GM19467 (cell line): ENCODE results near the gene EXOC4.
"Not testable (repeated sequence)": the region's sequence is repeated elsewhere in the genome, so short reads cannot be mapped to it uniquely, and the experiment has no call there.

Experiments used
- ATAC-seq: cut with Tn5 transposase; IDR thresholded peaks from one replicate; pipeline ENCODE4 v1.9.1; 2021; ENCODE audit warnings: mild to moderate bottlenecking, moderate library complexity; ENCODE audit not compliant: unreplicated experiment

The EXOC4 gene

DNA sequence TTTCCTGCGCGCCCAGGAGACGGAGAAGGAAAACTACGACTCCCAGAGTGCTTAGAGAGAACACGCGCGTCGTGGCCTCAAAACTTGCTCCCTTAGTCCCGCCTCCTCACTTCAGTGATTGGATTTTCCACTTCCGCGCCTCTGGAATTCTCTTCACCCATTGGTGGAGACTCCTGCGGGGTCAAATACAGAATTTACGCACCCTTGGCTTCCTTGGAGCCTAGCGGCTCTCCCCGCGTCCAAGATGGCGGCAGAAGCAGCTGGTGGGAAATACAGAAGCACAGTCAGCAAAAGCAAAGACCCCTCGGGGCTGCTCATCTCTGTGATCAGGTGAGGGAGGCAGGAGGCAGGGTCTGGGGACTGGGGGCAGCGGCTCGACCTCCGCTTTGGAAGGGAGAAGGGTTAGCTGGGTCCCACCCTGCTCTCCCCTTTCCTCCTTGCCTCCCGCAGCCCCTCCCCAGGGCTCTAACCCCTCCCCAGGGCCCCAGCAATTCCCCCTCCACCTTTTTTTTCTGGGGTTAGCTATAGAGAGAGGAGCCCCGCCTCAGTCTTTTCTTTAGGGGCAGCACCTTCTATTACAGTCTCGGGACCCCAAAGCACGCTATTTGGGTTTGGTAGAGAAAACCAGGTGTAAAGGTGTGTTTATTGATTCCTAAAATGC is at the start of gene EXOC4:
Gene EXOC4, plus strand, starts transcription at position 221 of the 661 bp plus-strand sequence.
- peak; percentile 99 for ATAC-seq

DNA sequence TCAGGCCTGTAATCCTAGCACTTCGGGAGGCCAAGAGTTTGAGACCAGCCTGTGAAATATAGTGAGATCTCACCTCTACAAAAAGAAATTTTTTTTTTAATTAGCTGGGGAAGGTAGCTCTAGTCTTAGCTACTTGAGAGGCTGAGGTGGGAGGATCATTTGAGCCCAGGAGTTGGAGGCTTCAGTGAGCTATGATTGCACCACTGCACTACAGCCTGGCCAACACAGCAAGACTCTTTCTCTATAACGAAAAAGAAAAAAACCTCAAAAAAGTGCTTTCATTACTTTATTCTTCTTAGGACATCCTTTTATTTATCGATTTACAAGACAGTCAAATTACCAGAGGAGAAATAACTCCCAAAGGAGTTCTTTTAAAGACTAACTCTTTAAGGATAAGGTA is 49.4 kb upstream of the EXOC4 start:
- ATAC-seq, result no peak

DNA sequence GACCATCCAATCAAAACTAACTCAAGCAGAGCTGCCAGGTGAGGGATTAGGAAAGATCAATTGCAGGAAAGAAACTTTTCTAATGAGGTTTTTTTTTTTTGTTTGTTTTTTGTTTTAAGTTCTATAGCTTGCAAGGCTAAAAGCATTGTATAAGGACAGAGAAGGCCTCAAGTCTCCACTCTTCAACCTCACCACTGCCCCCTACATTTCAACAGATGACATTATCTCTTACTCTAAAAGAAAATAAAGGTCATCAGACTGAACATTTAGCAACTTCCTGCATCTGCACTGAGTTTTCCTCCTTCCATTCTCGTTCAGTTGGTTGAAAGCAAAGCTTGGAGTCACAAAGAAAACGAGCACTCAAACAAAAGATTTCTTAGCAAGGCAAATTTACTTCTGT is 45.2 kb upstream of the EXOC4 start:
- ATAC-seq, result no peak

DNA sequence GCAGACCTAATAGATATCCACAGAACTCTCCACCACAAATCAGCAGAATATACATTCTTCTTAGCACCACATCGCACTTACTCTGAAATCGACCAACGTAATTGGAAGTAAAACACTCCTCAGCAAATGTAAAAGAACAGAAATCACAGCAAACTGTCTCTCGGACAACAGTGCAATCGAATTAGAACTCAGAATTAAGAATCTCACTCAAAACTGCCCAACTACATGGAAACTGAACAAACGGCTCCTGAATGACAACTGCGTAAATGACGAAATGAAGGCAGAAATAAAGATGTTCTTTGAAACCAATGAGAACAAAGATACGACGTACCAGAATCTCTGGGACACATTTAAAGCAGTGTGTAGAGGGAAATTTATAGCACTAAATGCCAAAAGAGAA is 42.1 kb upstream of the EXOC4 start:
- not testable (repeated sequence) for ATAC-seq

DNA sequence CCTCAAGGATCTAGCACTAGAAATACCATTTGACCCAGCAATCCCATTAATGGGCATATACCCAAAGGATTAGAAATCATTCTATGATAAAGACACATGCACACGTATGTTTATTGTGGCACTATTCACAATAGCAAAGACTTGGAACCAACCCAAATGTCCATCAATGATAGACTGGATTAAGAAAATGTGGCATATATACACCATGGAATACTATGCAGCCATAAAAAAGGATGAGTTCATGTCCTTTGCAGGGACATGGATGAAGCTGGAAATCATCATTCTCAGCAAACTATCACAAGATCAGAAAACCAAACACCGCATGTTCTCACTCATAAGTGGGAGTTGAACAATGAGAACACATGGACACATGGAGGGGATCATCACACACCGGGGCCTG is 39.1 kb upstream of the EXOC4 start:
- not testable (repeated sequence) for ATAC-seq

DNA sequence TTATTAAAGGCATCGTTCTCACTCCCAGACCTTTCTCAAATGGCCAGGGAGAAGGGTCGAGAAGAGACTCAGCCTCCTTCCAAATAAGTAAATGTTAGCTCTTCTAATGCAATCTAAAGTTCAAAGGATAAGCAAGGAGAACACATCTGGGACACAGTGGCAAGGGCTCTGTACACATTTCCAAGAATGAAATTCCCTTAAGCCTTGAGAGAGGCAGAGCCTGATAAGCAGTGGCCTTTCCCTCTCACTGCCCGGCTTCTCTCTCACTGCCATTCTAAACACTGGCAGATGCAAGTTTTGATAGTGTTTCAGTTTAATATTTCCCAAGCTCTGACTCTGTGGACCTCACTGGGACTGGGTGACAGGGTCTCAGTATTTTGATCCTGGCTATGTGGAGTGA is 35.1 kb upstream of the EXOC4 start:
- no peak for ATAC-seq

DNA sequence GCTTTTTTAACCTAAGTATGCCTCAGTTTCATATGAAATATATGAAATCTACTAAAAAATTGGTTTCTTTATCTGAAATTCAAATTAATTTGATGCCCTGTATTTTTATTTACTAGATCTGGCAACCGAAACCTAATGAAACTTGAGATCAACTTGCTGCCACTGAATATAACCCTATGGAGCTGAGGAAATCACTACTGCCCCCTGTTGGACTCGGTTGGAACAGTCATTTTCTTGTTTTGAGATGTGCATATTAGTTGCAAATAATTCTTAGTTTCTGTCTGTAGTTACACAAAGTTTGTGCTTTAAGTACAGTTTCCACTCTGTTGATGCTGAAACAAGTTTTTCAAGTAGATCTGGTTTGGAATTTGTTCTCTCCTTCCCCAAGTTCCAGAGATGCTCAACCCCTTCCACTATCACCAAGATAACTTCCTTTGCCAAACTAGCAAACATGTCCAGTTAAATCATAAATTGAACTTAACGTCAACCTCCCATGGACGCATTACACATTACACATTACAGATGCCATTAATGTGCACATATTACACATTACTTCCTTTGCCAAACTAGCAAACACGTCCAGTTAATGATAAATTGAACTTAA is 22.2 kb upstream of the EXOC4 start:
- ATAC-seq, result no peak

DNA sequence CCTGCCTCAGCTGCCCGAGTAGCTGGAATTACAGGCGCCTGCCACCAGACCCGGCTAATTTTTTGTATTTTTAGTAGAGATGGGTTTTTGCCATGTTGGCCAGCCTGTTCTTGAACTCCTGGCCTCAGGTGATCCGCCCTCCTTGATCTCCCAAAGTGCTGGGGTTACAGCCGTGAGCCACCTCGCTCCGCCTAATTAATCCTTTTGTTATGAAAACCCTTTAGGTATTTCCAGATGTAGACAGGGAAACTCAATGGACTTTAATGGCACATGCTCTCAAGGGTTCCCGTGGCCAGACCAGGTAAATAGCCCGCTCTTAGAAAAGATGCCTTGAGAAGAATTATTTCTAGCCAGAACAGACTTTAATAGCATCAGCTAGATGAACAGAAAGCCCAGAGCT is 19.7 kb upstream of the EXOC4 start:
- no peak for ATAC-seq

DNA sequence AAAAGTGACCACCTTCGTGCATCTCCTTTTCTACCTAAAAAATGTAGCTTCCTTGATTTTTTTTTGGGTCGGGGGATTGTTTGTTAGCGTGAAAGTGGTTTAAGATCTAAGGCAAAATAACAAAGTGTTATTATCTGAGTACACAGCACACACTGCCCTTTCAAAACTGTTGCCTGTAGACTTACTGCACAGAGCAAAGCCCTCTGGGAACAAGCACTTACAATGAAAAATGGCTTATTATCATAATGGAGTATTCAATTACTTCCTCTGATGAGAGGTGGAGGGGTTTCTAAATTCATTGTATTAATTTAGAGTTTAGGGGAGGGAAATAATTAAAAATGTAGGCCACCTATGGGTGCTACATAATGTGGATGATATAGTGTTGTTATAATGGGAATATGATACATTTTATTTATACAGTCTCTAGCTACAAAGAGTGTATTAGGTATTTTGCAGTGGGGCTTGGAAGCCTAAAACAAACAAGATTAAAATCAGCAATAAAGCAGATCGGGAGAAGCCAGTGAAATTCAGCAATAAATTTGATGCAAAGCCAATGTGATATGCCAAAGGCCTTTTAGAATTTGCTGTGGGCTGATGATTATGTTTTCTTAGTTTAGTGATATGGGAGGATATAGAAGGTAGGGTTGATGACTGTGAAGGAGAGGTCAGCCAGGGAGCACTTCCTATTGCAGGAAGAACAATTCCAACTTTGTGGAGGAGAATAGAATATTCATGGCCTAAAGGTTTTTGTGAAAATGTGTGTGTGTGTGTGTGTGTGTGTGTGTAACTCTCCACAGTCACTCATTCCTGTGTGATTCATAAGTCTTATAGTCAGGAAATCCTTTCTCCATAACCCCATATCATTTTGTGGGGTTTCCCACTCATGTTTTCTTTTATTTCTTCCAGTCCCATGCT is 17.7 kb upstream of the EXOC4 start:
- ATAC-seq, result no peak

DNA sequence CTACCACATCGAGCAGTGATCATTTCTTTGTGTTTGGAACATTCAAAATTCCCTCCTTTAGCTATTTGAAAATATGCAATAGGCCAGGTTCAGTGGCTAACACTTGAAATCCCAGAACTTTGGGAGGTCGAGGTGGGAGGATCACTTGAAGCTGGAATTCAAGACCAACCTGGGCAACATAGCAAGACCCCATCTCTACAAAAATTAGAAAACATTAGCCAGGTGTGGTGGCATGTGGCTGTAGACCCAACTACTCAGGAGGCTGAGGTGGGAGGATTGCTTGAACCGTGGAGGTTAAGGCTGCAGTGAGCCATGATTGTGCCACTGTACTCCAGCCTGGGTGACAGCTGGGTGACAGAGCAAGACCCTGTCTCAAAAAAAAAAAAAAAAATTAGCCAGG is 15.3 kb upstream of the EXOC4 start:
- no peak for ATAC-seq

DNA sequence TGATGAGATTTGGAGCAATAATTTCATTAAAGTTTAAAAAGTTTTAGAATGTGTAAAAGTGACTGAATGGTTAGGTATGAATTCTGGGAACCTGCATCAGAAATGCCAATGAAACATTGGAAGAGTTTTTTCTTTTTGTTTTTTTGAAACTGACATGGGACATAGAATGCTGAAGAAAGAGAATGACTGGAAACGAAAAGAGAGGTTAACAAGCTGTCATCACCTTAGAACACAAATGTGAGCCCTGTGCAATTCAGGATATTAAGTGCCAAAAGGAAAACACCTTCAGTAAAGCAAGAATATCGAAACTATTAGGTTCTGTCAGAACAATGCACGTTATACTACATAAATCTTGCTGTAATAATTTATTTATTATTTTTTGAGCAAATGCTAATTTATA is 12.6 kb upstream of the EXOC4 start:
- no peak for ATAC-seq

DNA sequence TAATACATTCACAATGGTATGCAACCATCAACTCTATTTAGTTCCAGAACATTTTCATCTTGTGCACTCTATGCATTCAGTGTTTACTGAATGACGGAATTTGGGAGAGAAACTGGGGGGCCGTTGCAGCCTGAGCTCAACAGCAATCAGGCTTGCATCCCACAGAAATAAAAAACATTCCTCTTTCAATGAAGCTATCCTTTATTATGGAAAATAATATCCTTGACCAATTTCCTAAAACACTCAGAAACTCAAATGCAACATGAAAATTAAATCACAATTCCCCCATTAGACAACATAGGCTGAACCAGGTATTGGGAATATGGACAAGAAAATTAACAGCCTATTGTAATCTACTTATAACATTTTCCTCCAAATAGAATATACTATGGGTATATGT is 6.3 kb upstream of the EXOC4 start:
- ATAC-seq, result no peak

DNA sequence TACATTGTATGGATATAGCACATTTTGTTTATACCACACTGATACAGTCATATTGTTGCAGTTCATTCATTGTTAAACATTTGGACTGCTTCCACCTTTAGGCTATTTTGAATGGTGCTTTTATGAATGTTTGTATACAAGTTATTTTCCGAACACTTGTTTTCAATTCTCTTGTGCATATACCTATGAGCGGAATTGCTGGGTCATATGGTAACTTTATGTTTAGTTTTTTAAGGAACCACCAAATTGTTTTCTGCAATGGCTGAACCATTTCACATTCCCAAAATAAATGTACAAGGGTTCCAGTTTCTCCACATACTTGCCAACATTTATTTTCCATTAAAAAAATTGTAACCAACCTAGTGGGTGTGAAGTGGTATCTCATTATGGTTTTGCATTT is 4.0 kb upstream of the EXOC4 start:
- no peak for ATAC-seq

DNA sequence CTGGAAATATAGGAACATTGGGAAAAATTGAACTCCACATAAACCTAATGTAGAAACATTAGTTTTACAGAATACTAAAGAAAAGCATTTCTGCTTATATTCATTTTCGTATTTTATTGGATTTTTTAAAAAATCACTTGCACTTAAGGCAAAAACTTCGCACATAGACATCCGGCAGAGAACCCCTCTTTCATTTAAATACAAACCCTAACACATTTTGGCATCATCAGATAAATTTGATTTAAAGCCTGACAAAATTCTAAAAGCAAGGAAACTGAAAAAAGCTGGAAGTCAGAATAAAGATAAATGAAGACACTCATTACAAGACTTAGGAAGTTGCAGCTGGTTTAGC is 396 bp upstream of the EXOC4 start:
- ATAC-seq, result no peak

DNA sequence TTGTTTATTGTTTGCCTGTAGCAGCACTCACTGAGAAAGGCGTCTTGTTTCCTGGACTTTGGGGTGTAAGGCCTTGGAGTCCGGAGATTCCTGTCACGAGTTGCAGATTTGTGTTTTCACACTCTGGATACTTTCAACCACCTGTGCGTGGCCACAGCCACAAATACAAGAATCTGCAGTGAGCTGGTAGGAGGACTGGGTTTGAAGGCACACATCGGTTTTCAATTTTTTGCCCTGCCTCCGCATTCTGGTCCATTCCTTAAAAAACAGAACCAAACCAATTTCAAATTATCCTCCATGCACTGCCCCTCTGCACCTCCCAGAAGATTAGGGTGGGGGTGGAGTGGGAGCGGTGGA is 619 bp downstream of the EXOC4 start:
- no peak for ATAC-seq

DNA sequence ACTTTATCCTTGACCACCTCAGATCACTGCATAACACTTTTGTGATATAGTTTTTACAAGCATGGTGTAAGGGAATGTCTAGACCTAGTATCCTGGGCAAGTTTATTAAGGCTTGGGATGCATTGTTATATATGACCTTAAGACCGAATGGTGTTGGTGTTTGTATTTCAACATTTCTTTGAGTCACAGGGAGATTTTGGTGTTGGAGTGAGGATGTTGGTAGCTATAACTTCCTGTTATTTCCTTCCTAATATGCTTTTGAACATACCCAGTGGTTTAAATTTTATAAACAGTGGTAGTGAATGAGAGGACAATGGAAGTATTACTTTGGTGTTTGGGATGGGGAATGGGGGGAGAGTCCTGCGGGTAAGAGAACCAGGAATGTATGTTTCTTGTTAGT is 2.6 kb downstream of the EXOC4 start:
- ATAC-seq, result no peak

DNA sequence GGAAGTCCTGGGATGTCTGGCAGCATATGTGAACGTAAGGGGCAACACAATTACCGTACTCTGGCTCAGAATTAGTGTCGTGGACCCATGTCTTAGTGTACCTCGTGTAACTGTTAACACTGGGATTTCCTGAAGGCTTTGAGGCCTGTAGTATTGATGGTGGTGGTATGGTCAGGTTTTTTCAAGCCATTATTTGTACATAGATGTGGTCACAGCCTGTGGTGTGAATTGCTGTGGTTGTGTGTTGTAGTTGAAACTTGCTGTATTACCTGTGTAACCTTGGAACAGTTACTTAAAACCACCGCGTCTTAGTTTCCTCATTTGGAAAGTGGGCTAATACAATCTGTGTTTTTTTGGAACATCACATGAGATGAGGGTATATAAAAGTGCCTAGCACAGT is 5.3 kb downstream of the EXOC4 start:
- ATAC-seq, result no peak

DNA sequence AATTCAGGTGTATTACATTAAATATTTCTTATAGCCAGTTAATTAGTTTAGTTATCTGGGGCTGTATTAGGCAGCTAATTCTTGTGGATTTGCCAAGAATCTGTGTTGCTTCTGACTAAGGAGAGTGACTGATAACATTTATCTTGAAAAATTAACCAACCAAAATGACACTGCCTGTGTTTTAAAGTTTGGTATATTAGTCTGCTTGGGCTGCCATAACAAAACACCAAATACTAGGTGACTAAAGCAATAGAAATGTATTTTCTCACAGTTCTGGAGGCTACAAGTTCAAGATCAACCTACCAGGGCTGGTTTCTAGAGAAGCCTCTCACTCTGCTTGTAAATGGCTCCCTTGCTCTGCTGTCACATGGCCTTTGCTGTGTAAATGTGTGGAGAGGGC is 12.9 kb downstream of the EXOC4 start:
- no peak for ATAC-seq

DNA sequence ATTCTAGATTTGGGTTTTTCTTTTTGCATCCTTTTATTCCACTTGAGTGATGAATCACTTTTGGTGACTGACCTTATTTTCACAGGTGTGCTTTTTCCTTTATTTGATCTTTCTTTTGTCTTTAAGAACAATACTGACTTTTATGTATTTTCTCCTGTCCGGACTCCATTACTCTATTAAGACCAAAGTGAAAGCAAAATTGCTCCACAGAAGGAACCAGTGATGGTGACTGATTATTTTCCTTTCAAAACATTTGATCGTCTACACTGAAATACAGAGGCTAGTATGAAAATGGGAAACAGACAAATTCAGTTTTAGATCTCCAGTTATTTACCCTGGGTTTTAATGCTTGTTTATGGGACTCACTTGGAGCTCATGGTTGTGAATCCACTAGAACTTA is 15.5 kb downstream of the EXOC4 start:
- no peak for ATAC-seq

DNA sequence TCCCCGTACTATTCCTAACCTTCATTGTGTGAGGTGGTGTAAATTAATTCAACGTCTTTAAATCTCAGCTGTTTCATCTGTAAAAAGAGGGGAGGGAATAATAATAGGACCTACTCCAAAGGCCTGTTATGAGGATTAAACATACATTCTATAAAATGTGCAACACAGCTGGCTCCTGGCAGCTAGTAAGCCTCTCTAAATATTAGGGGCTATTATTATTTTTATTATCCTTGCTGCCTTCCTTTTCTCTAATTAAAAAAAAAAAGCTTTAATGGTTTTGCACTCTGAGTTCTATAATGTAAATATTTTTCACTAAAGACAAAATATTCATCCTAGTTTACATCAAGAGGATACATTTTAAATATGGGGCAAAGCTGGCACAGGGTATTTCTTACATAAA is 19.5 kb downstream of the EXOC4 start:
- no peak for ATAC-seq

DNA sequence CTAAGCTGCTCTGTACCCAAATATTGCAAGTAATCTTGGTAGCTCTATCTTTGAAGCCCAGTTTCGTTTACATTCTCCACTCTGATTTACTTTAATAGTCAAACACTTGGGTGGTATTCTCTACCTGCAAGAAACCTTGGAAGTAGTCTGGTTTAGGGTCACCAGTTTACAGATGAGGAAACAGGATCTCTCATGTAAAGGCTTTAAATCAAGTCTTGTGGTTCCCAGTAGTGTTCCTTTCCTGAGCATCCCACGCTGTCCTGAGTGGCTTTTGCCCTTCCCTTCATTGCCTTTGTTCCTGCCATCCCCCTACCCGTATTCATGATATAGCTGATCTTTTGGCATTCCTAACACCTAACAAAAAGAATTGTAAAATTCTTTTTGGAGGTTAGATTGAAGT is 20.3 kb downstream of the EXOC4 start:
- no peak for ATAC-seq

DNA sequence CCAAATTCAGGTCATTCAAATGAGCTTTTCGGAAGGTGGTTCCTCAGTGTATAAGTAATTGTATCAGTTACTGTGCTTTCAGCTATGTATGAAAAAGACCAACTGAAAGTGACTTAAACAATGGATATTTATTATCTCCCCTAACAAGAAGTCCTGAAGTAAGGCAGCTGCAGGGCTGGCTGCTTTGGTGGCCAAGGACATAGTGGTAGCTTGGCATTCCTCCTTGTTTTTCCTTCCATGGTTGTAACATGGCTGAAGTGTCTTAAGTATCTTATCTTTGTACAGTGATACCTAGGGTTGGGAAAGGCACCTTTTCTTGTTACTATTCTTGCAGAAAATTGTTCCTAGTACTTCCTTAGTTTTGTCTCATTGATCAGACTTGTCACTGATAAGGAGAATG is 21.4 kb downstream of the EXOC4 start:
- ATAC-seq, result no peak
